Prostate gland (tissue), 2 donors: ENCODE measurements around the gene UNC119. TPM values are rescaled to one million over a fixed set of nuclear protein-coding genes. Genes with fewer than 3 reads are reported as not detected.

Experiments used
- DNase-seq: peaks from one replicate; pipeline ENCODE4 v3.0.0-alpha.2; 2019; ENCODE audit warnings: low spot score
- H3K27ac ChIP-seq, 2 donors: fragments of 200-600 bp; sonication (generic); 2 replicates each; pipeline ENCODE4 v1.5.1; 2017 to 2019
- H3K27me3 ChIP-seq: fragments of 200-600 bp; sonication (generic); replicated peaks from 2 replicates; pipeline ENCODE4 v1.5.1; 2019; ENCODE audit not compliant: insufficient read depth
- H3K36me3 ChIP-seq, 2 donors: fragments of 200-600 bp; sonication (generic); 1 replicate in 1 of 2; 2 replicates in 1 of 2; pipeline versions ENCODE4 v1.5.1 to v1.8.1; 2017 to 2019
- H3K4me1 ChIP-seq: fragments of 200-600 bp; sonication (generic); replicated peaks from 2 replicates; pipeline ENCODE4 v1.5.1; 2019
- H3K4me3 ChIP-seq, 2 donors: fragments of 200-600 bp; sonication (generic); 2 replicates each; pipeline ENCODE4 v1.5.1; 2017 to 2019
- H3K9me3 ChIP-seq: fragments of 200-600 bp; sonication (generic); 2 replicates; pipeline ENCODE4 v1.5.1; 2017
- CTCF ChIP-seq, 4 experiments: fragments of 200-600 bp in 2 of 4; fragments of 450-650 bp in 2 of 4; sonication (generic) in 2 of 4; IDR thresholded peaks; 1 replicate in 3 of 4; 2 replicates in 1 of 4; pipeline ENCODE4 v1.5.1; 2016 to 2019; ENCODE audit warnings: antibody characterized with exemption in 4 of 4, mild to moderate bottlenecking in 2 of 4, moderate library complexity in 2 of 4
- POLR2A ChIP-seq: fragments of 450-650 bp; IDR thresholded peaks from one replicate; pipeline ENCODE4 v1.6.1; 2016; ENCODE audit warnings: antibody characterized with exemption, mild to moderate bottlenecking
- POLR2AphosphoS5 ChIP-seq: sonication (generic); formaldehyde crosslinking; IDR thresholded peaks from one replicate; pipeline ENCODE4 v1.6.1; 2017; ENCODE audit warnings: antibody characterized with exemption
- WGBS: methylation state at CpG from one replicate; pipeline ENCODE4 v1.1.5; 2018; 5-methylcytosine and 5-hydroxymethylcytosine counted together
- intact Hi-C: fragments of 100-400 bp; cut with DNase I; formaldehyde crosslinking; loops from one replicate; pipeline ENCODE4 v1.14.2; 2022
- total RNA-seq, 2 donors: library from RNA; depleted of rRNA; stranded (reverse); fragments of >200 nt; gene quantifications; one replicate each; pipeline ENCODE4 v1.1.0, GENCODE V29; 2016

UNC119 gene
- total RNA-seq, 2 donors from 2014 or later = 51.1 to 154 TPM

DNA sequence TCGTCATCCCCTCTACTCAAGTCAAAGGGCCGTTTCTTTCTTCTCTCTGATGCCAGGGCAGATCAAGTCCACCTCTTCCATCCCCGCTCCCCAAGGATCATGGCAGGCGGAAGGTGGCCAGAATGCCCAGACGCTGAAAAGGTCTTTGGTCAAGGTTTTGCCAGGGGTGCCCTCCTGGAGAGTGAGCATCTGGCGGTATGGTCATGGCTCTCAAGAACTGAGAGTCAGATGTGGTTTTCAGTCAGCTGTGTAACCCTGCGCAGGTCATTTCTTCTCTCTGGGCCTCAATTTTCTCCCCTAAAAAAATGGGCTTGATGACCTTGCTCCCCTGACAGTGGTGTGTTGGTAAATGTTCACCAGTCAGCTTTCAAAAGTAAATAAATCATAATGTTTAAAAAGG is 33.8 kb downstream of the UNC119 start:
- TF ChIP-seq CTCF (IDR thresholded peaks at IDR 0.05) = no peak
- no peak for TF ChIP-seq POLR2A
- Histone ChIP-seq H3K4me1 (no peaks in the 10 kb centered on the region), H3K9me3 (no peaks in the 10 kb centered on the region), H3K4me3 (no peak overlapping the region), H3K36me3 (no peaks in the 10 kb centered on the region), H3K27ac (no peak overlapping the region), H3K27me3 (no peaks in the 10 kb centered on the region)
- no peak for DNase-seq
- WGBS = 87% methylated on average over 7 of the region's 7 CpGs
- intact Hi-C loops = no loop called here

- H3K27me3 ChIP-seq = no peaks in the 10 kb centered on the region
- intact Hi-C loops = no loop called here
- H3K4me3 ChIP-seq = no peak overlapping the region
- 76% methylated on average over 6 of the region's 6 CpGs for WGBS
- H3K27ac ChIP-seq = no peak overlapping the region
- no peaks in the 10 kb centered on the region for H3K4me1 ChIP-seq
- H3K9me3 ChIP-seq = no peaks in the 10 kb centered on the region
- TF ChIP-seq POLR2A = no peak
- TF ChIP-seq CTCF (IDR thresholded peaks at IDR 0.05) = no peak
- no peak for TF ChIP-seq POLR2AphosphoS5
- H3K36me3 ChIP-seq = no peaks in the 10 kb centered on the region
- DNase-seq = no peak
These were observed 34.3 kb downstream of the UNC119 start for GRCh38 chr17:28518132-28518531.

- TF ChIP-seq CTCF (IDR thresholded peaks at IDR 0.05) = no peak
- TF ChIP-seq POLR2AphosphoS5 = no peak
- TF ChIP-seq POLR2A = no peak
- Histone ChIP-seq H3K9me3 (no peaks in the 10 kb centered on the region), H3K4me1 (no peaks in the 10 kb centered on the region), H3K4me3 (no peak overlapping the region), H3K27ac (no peak overlapping the region), H3K36me3 (no peaks in the 10 kb centered on the region), H3K27me3 (no peaks in the 10 kb centered on the region)
- WGBS = 96% methylated on average over 1 of the region's 1 CpG
- no peak for DNase-seq
- intact Hi-C loops = no loop called here
These were observed 36.9 kb downstream of the UNC119 start for GRCh38 chr17:28515518-28515917.

- WGBS = 25% methylated on average over 16 of the region's 16 CpGs
- H3K27ac ChIP-seq = no peak overlapping the region
These were observed 37.8 kb downstream of the UNC119 start for GRCh38 chr17:28514561-28515002.

More at GRCh38 chr17:28514561-28515002, 37.8 kb downstream of the UNC119 start:
- no peak for DNase-seq
- no peaks in the 10 kb centered on the region for H3K36me3 ChIP-seq
- no peak overlapping the region for H3K4me3 ChIP-seq
- intact Hi-C loops = no loop called here
- TF ChIP-seq CTCF (IDR thresholded peaks at IDR 0.05) = no peak
- TF ChIP-seq POLR2A = no peak
- no peak for TF ChIP-seq POLR2AphosphoS5
- H3K4me1 ChIP-seq = no peaks in the 10 kb centered on the region
- H3K27me3 ChIP-seq = no peaks in the 10 kb centered on the region
- H3K9me3 ChIP-seq = no peaks in the 10 kb centered on the region
